ENCODE data around the gene PTGDS.

Gene PTGDS

GRCh38 chr9:137018761-137019559, 41.7 kb downstream of the PTGDS start:
- Histone ChIP-seq H3K9me3 (replicated peaks; ENCODE audit: low read length) (no peaks in the 10 kb centered on the region), H3K4me2 (ENCODE audit: low read length) (no peak overlapping the region), H3K9ac (ENCODE audit: low read depth, low read length) (no peak overlapping the region), H3K36me3 (ENCODE audit: insufficient read depth, low read length) (peaks cover 9% of the 10 kb centered on the region), H3K4me3 (ENCODE audit: low read length) (no peak overlapping the region), H3K27me3 (ENCODE audit: control insufficient read depth, insufficient read depth, low read length) (no peaks in the 10 kb centered on the region), H3K4me1 (ENCODE audit: control insufficient read depth, insufficient read depth, low read length) (peaks cover 10% of the 10 kb centered on the region)

GRCh38 chr9:137019891-137020683, 42.8 kb downstream of the PTGDS start:
- Histone ChIP-seq H3K36me3 (ENCODE audit: insufficient read depth, low read length) (peaks cover 9% of the 10 kb centered on the region), H3K4me3 (ENCODE audit: low read length) (no peak overlapping the region), H3K4me2 (ENCODE audit: low read length) (no peak overlapping the region), H3K4me1 (ENCODE audit: control insufficient read depth, insufficient read depth, low read length) (peaks cover 11% of the 10 kb centered on the region), H3K27me3 (ENCODE audit: control insufficient read depth, insufficient read depth, low read length) (no peaks in the 10 kb centered on the region), H3K9me3 (replicated peaks; ENCODE audit: low read length) (no peaks in the 10 kb centered on the region), H3K9ac (ENCODE audit: low read depth, low read length) (no peak overlapping the region)

- no peak overlapping the region for H3K4me3 ChIP-seq (ENCODE audit: low read length)
- H3K27me3 ChIP-seq (ENCODE audit: control insufficient read depth, insufficient read depth, low read length): no peaks in the 10 kb centered on the region
- no peak overlapping the region for H3K9ac ChIP-seq (ENCODE audit: low read depth, low read length)
- H3K4me1 ChIP-seq (ENCODE audit: control insufficient read depth, insufficient read depth, low read length): peaks cover 20% of the 10 kb centered on the region
- no peak overlapping the region for H3K4me2 ChIP-seq (ENCODE audit: low read length)
- H3K9me3 ChIP-seq (replicated peaks; ENCODE audit: low read length): no peaks in the 10 kb centered on the region
- peaks cover 8% of the 10 kb centered on the region for H3K36me3 ChIP-seq (ENCODE audit: insufficient read depth, low read length)
These were observed 43.7 kb downstream of the PTGDS start for GRCh38 chr9:137020771-137021567.

- Histone ChIP-seq H3K27me3 (ENCODE audit: control insufficient read depth, insufficient read depth, low read length) (no peaks in the 10 kb centered on the region), H3K9ac (ENCODE audit: low read depth, low read length) (no peak overlapping the region), H3K36me3 (ENCODE audit: insufficient read depth, low read length) (peaks cover 5% of the 10 kb centered on the region), H3K4me2 (ENCODE audit: low read length) (no peak overlapping the region), H3K4me1 (ENCODE audit: control insufficient read depth, insufficient read depth, low read length) (peaks cover 22% of the 10 kb centered on the region), H3K4me3 (ENCODE audit: low read length) (no peak overlapping the region), H3K9me3 (replicated peaks; ENCODE audit: low read length) (no peaks in the 10 kb centered on the region)
These were observed 44.3 kb downstream of the PTGDS start for GRCh38 chr9:137021568-137021978.

- Histone ChIP-seq H3K36me3 (ENCODE audit: insufficient read depth, low read length) (peaks cover 3% of the 10 kb centered on the region), H3K4me1 (ENCODE audit: control insufficient read depth, insufficient read depth, low read length) (peaks cover 28% of the 10 kb centered on the region), H3K9me3 (replicated peaks; ENCODE audit: low read length) (no peaks in the 10 kb centered on the region)
These were observed 44.8 kb downstream of the PTGDS start for GRCh38 chr9:137021979-137022661.

GRCh38 chr9:137022662-137023008, 45.3 kb downstream of the PTGDS start:
- no peak overlapping the region for H3K4me2 ChIP-seq (ENCODE audit: low read length)
- no peak overlapping the region for H3K9ac ChIP-seq (ENCODE audit: low read depth, low read length)
- H3K36me3 ChIP-seq (ENCODE audit: insufficient read depth, low read length): no peaks in the 10 kb centered on the region
- no peaks in the 10 kb centered on the region for H3K9me3 ChIP-seq (replicated peaks; ENCODE audit: low read length)
- H3K4me1 ChIP-seq (ENCODE audit: control insufficient read depth, insufficient read depth, low read length): peaks cover 33% of the 10 kb centered on the region
- H3K27me3 ChIP-seq (ENCODE audit: control insufficient read depth, insufficient read depth, low read length): no peaks in the 10 kb centered on the region
- no peak overlapping the region for H3K4me3 ChIP-seq (ENCODE audit: low read length)

More at GRCh38 chr9:137021979-137022661, 44.8 kb downstream of the PTGDS start:
- H3K27me3 ChIP-seq (ENCODE audit: control insufficient read depth, insufficient read depth, low read length): no peaks in the 10 kb centered on the region
- no peak overlapping the region for H3K4me3 ChIP-seq (ENCODE audit: low read length)
- no peak overlapping the region for H3K9ac ChIP-seq (ENCODE audit: low read depth, low read length)
- H3K4me2 ChIP-seq (ENCODE audit: low read length): no peak overlapping the region

- Histone ChIP-seq H3K36me3 (ENCODE audit: insufficient read depth, low read length) (no peaks in the 10 kb centered on the region), H3K9ac (ENCODE audit: low read depth, low read length) (no peak overlapping the region), H3K4me1 (ENCODE audit: control insufficient read depth, insufficient read depth, low read length) (peaks cover 33% of the 10 kb centered on the region), H3K9me3 (replicated peaks; ENCODE audit: low read length) (no peaks in the 10 kb centered on the region), H3K4me2 (ENCODE audit: low read length) (no peak overlapping the region), H3K4me3 (ENCODE audit: low read length) (no peak overlapping the region), H3K27me3 (ENCODE audit: control insufficient read depth, insufficient read depth, low read length) (no peaks in the 10 kb centered on the region)
These were observed 45.9 kb downstream of the PTGDS start for GRCh38 chr9:137023157-137023556.

- no peak overlapping the region for H3K9ac ChIP-seq (ENCODE audit: low read depth, low read length)
- H3K4me1 ChIP-seq (ENCODE audit: control insufficient read depth, insufficient read depth, low read length): peaks cover 37% of the 10 kb centered on the region
- no peaks in the 10 kb centered on the region for H3K9me3 ChIP-seq (replicated peaks; ENCODE audit: low read length)
- no peaks in the 10 kb centered on the region for H3K36me3 ChIP-seq (ENCODE audit: insufficient read depth, low read length)
- H3K4me3 ChIP-seq (ENCODE audit: low read length): no peak overlapping the region
- no peaks in the 10 kb centered on the region for H3K27me3 ChIP-seq (ENCODE audit: control insufficient read depth, insufficient read depth, low read length)
- H3K4me2 ChIP-seq (ENCODE audit: low read length): no peak overlapping the region
These were observed 46.3 kb downstream of the PTGDS start for GRCh38 chr9:137023583-137023991.

GRCh38 chr9:137025517-137025966, 48.2 kb downstream of the PTGDS start:
- Histone ChIP-seq H3K36me3 (ENCODE audit: insufficient read depth, low read length) (no peaks in the 10 kb centered on the region), H3K4me3 (ENCODE audit: low read length) (no peak overlapping the region), H3K4me2 (ENCODE audit: low read length) (peak overlapping the region; percentile 40), H3K9me3 (replicated peaks; ENCODE audit: low read length) (no peaks in the 10 kb centered on the region), H3K27me3 (ENCODE audit: control insufficient read depth, insufficient read depth, low read length) (no peaks in the 10 kb centered on the region), H3K9ac (ENCODE audit: low read depth, low read length) (no peak overlapping the region), H3K4me1 (ENCODE audit: control insufficient read depth, insufficient read depth, low read length) (peaks cover 44% of the 10 kb centered on the region)

GRCh38 chr9:137026384-137026783, 49.1 kb downstream of the PTGDS start:
- no peaks in the 10 kb centered on the region for H3K36me3 ChIP-seq (ENCODE audit: insufficient read depth, low read length)
- no peaks in the 10 kb centered on the region for H3K9me3 ChIP-seq (replicated peaks; ENCODE audit: low read length)
- H3K9ac ChIP-seq (ENCODE audit: low read depth, low read length): no peak overlapping the region
- peaks cover 49% of the 10 kb centered on the region for H3K4me1 ChIP-seq (ENCODE audit: control insufficient read depth, insufficient read depth, low read length)
- no peak overlapping the region for H3K4me3 ChIP-seq (ENCODE audit: low read length)
- H3K4me2 ChIP-seq (ENCODE audit: low read length): peak overlapping the region; percentile 91
- H3K27me3 ChIP-seq (ENCODE audit: control insufficient read depth, insufficient read depth, low read length): peaks cover 6% of the 10 kb centered on the region

- peak overlapping the region; percentile 91 for H3K4me2 ChIP-seq (ENCODE audit: low read length)
- H3K9ac ChIP-seq (ENCODE audit: low read depth, low read length): no peak overlapping the region
- peaks cover 6% of the 10 kb centered on the region for H3K27me3 ChIP-seq (ENCODE audit: control insufficient read depth, insufficient read depth, low read length)
- no peaks in the 10 kb centered on the region for H3K9me3 ChIP-seq (replicated peaks; ENCODE audit: low read length)
- H3K4me1 ChIP-seq (ENCODE audit: control insufficient read depth, insufficient read depth, low read length): peaks cover 49% of the 10 kb centered on the region
- no peaks in the 10 kb centered on the region for H3K36me3 ChIP-seq (ENCODE audit: insufficient read depth, low read length)
- H3K4me3 ChIP-seq (ENCODE audit: low read length): peak overlapping the region; percentile 71
These were observed 49.5 kb downstream of the PTGDS start for GRCh38 chr9:137026828-137027227.
